GM10847 (cell line): ENCODE results near the gene ERICH6B.

Experiments used
- POLR2A ChIP-seq: IDR thresholded peaks from 2 replicates; pipeline ENCODE4 v1.6.1; 2011; ENCODE audit not compliant: insufficient read length; ENCODE audit errors: extremely low read depth

The ERICH6B gene

GRCh38 chr13:45601680-45602079, 13.9 kb downstream of the ERICH6B start:
- TF ChIP-seq POLR2A: no peak

DNA sequence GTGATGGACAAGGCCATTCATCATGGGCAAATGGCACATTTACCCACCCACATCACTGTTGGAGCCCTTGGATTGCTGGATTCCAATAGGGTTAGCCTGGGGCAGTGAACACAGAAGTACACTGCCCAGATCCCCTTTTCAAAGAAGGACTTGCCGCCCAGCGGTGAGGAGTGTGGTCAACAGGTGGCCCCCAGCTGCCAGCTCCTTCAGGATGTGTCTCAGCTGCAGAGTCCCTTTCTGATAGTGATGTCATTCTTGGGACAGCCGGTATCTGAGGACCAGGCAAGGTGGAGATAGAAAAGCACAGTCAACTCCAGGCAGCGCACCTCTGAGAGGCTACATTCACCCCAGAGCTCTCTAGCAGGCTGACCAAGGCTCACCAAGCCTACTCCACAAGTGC, 16.9 kb downstream of the ERICH6B start:
- no peak for TF ChIP-seq POLR2A

DNA sequence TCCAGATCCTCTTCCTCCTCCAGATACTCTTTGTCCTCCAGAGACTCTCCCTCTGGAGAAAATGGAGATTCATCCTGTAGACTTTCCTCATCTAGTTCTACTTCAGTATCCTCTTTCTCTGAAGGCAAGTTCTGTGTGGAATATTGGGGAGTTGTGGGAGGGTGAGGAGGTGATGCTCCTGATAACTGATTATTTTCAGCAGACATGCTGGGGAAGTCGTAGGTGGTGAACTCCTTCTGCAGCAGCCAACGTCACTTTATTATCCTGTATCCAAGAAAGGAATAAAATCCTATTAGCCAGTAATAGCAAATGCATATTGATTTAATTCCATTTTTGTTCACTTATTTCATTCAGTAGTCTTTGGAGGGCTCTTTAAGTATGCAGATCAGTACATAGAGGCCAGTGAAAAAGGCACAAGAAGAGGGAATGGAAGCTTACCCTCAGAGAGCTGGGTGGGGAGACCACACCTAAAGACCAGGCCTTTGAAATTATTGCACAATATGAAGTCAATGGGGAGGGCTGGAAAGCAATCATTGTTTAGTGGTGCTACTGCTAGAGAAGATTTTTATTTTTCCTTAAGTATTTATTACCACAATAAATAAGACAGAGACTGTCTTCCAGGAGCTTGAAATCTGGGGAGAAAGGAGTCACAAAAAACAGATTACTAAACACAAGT, 18.6 kb downstream of the ERICH6B start:
- no peak for TF ChIP-seq POLR2A

DNA sequence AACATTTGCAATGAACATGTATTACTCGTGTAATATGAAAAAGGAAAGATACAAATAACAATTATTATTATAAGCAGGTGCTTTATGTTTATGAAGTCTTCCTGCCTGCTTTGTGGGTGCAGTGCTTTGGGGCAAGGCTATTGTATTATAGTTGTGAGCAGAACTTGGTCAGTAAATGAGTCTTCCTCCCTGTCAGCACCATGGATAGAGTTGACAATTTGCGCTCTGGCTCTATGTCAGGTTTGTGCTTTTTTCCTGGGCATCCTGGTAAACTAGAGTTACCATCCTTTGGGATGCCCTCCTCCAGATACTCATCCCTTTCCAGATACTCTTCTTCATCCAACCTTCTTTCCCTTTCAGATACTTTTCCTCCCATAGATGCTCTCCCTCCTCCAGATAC, 19.6 kb downstream of the ERICH6B start:
- TF ChIP-seq POLR2A: no peak

DNA sequence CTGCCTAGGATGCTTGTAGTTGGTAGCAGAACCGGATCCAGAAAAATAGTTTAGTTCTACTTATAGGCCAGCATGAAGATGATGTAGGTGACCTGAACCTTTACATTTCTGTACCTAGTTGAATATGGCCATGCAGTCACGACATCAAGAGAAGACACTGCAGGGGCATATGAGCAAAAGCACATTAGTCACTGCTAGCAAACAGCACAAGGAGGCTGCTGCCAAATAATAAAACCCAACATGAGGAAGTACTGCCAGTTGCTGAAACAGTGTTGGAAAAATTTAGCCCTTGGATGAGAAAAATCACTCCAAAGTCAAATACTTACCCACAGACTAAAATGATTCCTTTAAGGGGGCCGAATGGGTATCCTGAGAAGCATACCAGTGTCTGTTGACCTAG, 20.8 kb downstream of the ERICH6B start:
- no peak for TF ChIP-seq POLR2A

DNA sequence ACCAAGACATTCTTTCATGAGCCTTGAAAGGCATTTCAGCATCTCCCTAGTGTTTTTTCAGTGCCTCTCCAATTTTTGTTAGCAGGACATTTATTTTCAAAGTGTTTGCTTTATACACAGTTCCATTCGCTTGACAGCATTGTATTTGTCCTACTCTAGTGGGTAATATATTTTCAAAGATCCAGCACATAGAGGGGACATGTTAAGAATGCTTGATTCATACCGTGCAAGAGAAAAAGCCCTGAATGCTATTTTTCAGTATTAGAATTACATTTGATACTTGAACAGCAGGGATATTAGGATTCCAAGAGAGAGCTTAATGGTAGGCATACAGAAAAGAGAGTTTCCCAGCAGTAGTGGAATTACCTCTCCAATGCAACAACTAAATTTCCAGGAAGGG, 21.3 kb downstream of the ERICH6B start:
- no peak for TF ChIP-seq POLR2A

GRCh38 chr13:45592758-45593157, 22.8 kb downstream of the ERICH6B start:
- TF ChIP-seq POLR2A: no peak

DNA sequence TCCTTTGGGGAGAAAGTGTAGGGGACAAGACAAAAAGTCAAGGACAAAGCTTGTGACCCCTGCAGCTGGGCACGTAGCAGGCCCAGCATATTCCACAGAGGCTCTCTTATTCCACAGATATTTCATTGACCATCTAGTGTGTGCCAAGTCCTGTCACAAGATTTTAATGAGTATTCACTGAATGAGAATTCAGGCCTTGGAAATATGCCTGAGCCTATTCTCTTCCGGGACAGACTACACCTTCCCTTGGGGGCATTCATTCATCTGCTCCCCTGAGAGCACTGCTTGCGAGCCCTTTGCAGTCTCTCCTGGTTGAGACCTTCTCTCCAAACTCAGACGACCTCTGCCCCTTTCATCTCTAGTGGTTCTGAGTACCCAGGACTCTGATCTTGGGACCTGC, 25.5 kb downstream of the ERICH6B start:
- no peak for TF ChIP-seq POLR2A

- no peak for TF ChIP-seq POLR2A
Measured at GRCh38 chr13:45587897-45588296, 27.6 kb downstream of the ERICH6B start.

DNA sequence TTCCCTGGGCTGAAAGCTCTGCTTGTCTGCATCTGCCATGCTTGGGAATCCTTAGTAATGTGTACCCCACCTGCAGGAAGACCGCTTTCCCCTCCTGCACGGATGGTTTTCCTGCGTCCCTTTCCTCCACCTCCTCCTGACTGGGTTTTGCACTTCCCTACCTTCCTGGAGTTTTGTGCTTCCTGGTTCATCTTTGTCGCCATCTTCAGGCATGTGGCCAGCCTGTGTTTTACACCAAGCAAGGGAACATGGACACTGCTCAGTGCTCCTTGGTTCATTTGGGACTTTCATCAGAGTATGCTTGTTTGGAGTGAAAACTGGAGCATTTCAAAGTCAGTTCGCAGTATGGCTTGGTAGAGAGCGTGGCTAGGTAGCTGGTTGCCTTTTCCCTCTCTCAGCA, 30.7 kb downstream of the ERICH6B start:
- no peak for TF ChIP-seq POLR2A

GRCh38 chr13:45582408-45583076, 33.0 kb downstream of the ERICH6B start:
- no peak for TF ChIP-seq POLR2A

DNA sequence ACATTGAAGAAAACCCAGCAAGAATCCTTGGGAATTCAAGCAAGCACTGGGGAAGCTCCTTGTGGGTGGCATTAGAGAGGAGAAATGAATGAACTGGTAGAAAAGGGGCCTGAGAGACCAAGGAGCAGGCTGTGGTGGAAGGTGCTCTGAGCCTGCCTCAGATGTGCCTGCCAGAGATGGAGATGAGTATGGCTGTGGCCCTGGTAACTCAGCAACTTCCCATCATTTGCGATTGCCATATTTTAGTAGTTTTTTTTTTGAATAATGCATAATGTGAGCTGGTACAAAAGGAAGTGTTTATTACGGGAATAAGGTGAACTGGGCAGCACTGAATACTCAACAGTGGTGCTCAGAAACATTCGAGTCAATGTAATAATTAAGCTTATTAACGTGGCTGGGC, 39.1 kb downstream of the ERICH6B start:
- TF ChIP-seq POLR2A: no peak

DNA sequence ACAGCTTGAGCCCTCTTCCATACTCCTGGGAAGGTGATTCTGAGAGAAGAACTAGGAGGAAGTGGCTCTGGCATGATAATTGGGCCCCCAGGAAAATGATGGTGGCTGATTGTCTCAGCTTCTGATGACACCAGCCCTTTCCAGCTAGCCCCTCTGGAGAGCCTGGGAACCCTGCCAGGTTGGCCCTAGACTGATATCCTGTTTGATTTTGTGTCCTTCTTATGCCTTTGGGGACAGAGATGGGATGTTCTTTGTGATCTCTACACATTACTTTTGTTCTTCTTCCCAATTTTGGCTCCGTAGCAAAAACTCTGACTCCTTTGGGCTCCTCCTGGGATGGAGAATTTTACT, 39.7 kb downstream of the ERICH6B start:
- no peak for TF ChIP-seq POLR2A

- TF ChIP-seq POLR2A: no peak
Measured at GRCh38 chr13:45575146-45575829, 40.3 kb downstream of the ERICH6B start.

GRCh38 chr13:45565331-45565730, 50.2 kb downstream of the ERICH6B start:
- no peak for TF ChIP-seq POLR2A

GRCh38 chr13:45564133-45564776, 51.3 kb downstream of the ERICH6B start:
- TF ChIP-seq POLR2A: no peak

GRCh38 chr13:45554604-45555109, 60.9 kb downstream of the ERICH6B start:
- no peak for TF ChIP-seq POLR2A
